SK-N-SH (cell line): ENCODE measurements around the gene MYH10. TPM values are rescaled to one million over a fixed set of nuclear protein-coding genes. Genes with fewer than 3 reads are reported as not detected.
A peak's percentile ranks its signal among the peaks of the same experiment; 100 is the strongest.

ENCODE experiments used
- CTCF ChIA-PET: fragments of 300-600, 350-600 bp; formaldehyde crosslinking; extraction: SDS; loops from one replicate; lab custom pipeline; 2021; lab: Yijun Ruan, JAX
- POLR2A ChIA-PET: fragments of 350-600 bp; sonication (Branson Sonifier 250); formaldehyde crosslinking; extraction: SDS; loops from one replicate; lab custom pipeline; 2020; ENCODE audit warnings: antibody characterized with exemption, inconsistent platforms; lab: Yijun Ruan, JAX
- DNase-seq: peaks from one replicate; pipeline ENCODE4 v3.0.0; 2012
- H2AFZ ChIP-seq: fragments of 200-600 bp; sonication (generic); 2 replicates; pipeline ENCODE4 v1.8.1; 2016; ENCODE audit warnings: antibody characterized with exemption, mild to moderate bottlenecking, low read depth
- H3F3A ChIP-seq: fragments of 200-600 bp; sonication (generic); replicated peaks from 2 replicates; pipeline ENCODE3; 2016; ENCODE audit warnings: antibody characterized with exemption, mild to moderate bottlenecking; ENCODE audit not compliant: insufficient read depth
- H3K27ac ChIP-seq, 2 experiments: fragments of 200-500 bp in 1 of 2; fragments of 200-600 bp in 1 of 2; sonication (Bioruptor generic) in 1 of 2; sonication (generic), shearing (Covaris generic) in 1 of 2; 2 replicates each; pipeline versions ENCODE4 v1.5.1 to v1.6.1; 2014 to 2016; ENCODE audit warnings: low read depth in 2 of 2, inconsistent platforms in 1 of 2, low read length in 1 of 2, mild to moderate bottlenecking in 1 of 2, mixed read lengths in 1 of 2
- H3K27me3 ChIP-seq: fragments of 200-600 bp; sonication (generic), shearing (Covaris generic); 2 replicates; pipeline ENCODE4 v1.6.1; 2016; ENCODE audit warnings: mixed run types; ENCODE audit not compliant: insufficient read depth
- H3K36me3 ChIP-seq, 2 experiments: fragments of 200-500 bp in 1 of 2; fragments of 200-600 bp in 1 of 2; sonication (Bioruptor generic) in 1 of 2; sonication (generic) in 1 of 2; replicated peaks in 1 of 2; 2 replicates each; pipeline versions ENCODE3 to v1.5.1; 2014 to 2016; ENCODE audit warnings: low read length in 1 of 2, mild to moderate bottlenecking in 1 of 2; ENCODE audit not compliant: insufficient read depth in 2 of 2, control insufficient read depth in 1 of 2
- H3K4me1 ChIP-seq, 2 experiments: fragments of 200-500 bp in 1 of 2; fragments of 200-600 bp in 1 of 2; sonication (Bioruptor generic) in 1 of 2; sonication (generic), shearing (Covaris generic) in 1 of 2; 2 replicates each; pipeline versions ENCODE4 v1.5.1 to v1.6.1; 2014 to 2016; ENCODE audit warnings: low read depth in 1 of 2, low read length in 1 of 2, mixed run types in 1 of 2; ENCODE audit not compliant: insufficient read depth in 2 of 2, control insufficient read depth in 1 of 2
- H3K4me2 ChIP-seq: fragments of 200-600 bp; sonication (generic), shearing (Covaris generic); 2 replicates; pipeline ENCODE4 v1.6.1; 2017; ENCODE audit warnings: mixed run types
- H3K4me3 ChIP-seq, 2 experiments: fragments of 200-500 bp in 1 of 2; fragments of 200-600 bp in 1 of 2; sonication (Bioruptor generic) in 1 of 2; sonication (generic), shearing (Covaris generic) in 1 of 2; 2 replicates each; pipeline versions ENCODE4 v1.5.1 to v1.8.1; 2014 to 2016; ENCODE audit warnings: low read depth in 2 of 2, inconsistent platforms in 1 of 2, low read length in 1 of 2, mild to moderate bottlenecking in 1 of 2, mixed read lengths in 1 of 2, moderate library complexity in 1 of 2
- H3K79me2 ChIP-seq: fragments of 200-600 bp; sonication (generic); 2 replicates; pipeline ENCODE4 v1.8.1; 2017; ENCODE audit warnings: mild to moderate bottlenecking; ENCODE audit not compliant: insufficient read depth
- H3K9ac ChIP-seq: fragments of 200-600 bp; sonication (generic); 2 replicates; pipeline ENCODE4 v1.6.1; 2017; ENCODE audit warnings: mixed run types
- H3K9me2 ChIP-seq: fragments of 200-600 bp; sonication (generic); 2 replicates; pipeline ENCODE4 v1.6.1; 2017; ENCODE audit warnings: mixed run types
- H3K9me3 ChIP-seq: fragments of 200-600 bp; sonication (generic); 2 replicates; pipeline ENCODE4 v1.6.1; 2017; ENCODE audit warnings: mixed run types, mild to moderate bottlenecking, moderate library complexity
- H4K20me1 ChIP-seq: fragments of 200-600 bp; sonication (generic); 2 replicates; pipeline ENCODE4 v1.6.1; 2017; ENCODE audit warnings: mild to moderate bottlenecking, mixed run types; ENCODE audit not compliant: insufficient read depth
- CHD2 ChIP-seq: fragments of 150-350 bp; IDR thresholded peaks from 2 replicates; pipeline ENCODE4 v1.6.1; 2018; ENCODE audit warnings: low read length; ENCODE audit not compliant: partially characterized antibody
- EP300 ChIP-seq, 2 experiments: IDR thresholded peaks; 2 replicates each; pipeline versions ENCODE4 v1.4.0 to v1.6.1; 2012; ENCODE audit warnings: borderline replicate concordance in 1 of 2, low read depth in 1 of 2, low read length in 1 of 2
- GATA2 ChIP-seq: sonication (generic); formaldehyde crosslinking; IDR thresholded peaks from 2 replicates; pipeline ENCODE4 v1.5.0; 2020; ENCODE audit warnings: mild to moderate bottlenecking, missing genetic modification reagents
- NFIC ChIP-seq: IDR thresholded peaks from 2 replicates; pipeline ENCODE4 v1.4.0; 2012; ENCODE audit warnings: borderline replicate concordance
- NRF1 ChIP-seq: IDR thresholded peaks from 2 replicates; pipeline ENCODE4 v1.6.1; 2012; ENCODE audit warnings: low read depth, mild to moderate bottlenecking, low read length
- PBX3 ChIP-seq: IDR thresholded peaks from 2 replicates; pipeline ENCODE4; 2012
- POLR2AphosphoS5 ChIP-seq: IDR thresholded peaks from 2 replicates; pipeline ENCODE4 v1.6.1; 2012; ENCODE audit warnings: low read depth, low read length
- RCOR1 ChIP-seq: fragments of 150-350 bp; IDR thresholded peaks from 2 replicates; pipeline ENCODE4 v1.6.1; 2017; ENCODE audit warnings: antibody characterized with exemption, low read length
- RXRA ChIP-seq: IDR thresholded peaks from 2 replicates; pipeline ENCODE4 v1.4.0; 2012; ENCODE audit warnings: low read depth, mild to moderate bottlenecking, borderline replicate concordance
- TAF1 ChIP-seq: IDR thresholded peaks from 2 replicates; pipeline ENCODE4 v1.6.1; 2012; ENCODE audit warnings: low read depth, mild to moderate bottlenecking, low read length, moderate library complexity, borderline replicate concordance
- USF1 ChIP-seq: IDR thresholded peaks from 2 replicates; pipeline ENCODE4 v1.4.0; 2012; ENCODE audit warnings: low read depth, borderline replicate concordance
- WGBS: methylation state at CpG from one replicate; pipeline ENCODE4 v1.1.6; 2017; ENCODE audit warnings: low lambda C conversion rate; 5-methylcytosine and 5-hydroxymethylcytosine counted together
- polyA plus RNA-seq, 3 experiments: library from polyadenylated mRNA; depleted of rRNA; stranded (reverse); fragments of >200 nt; gene quantifications; 2 replicates each; pipeline ENCODE4 v1.2.3, GENCODE V29; 2012
- TF ChIP-seq, protein P1 (sequence below): IDR thresholded peaks from 2 replicates; pipeline ENCODE4 v1.6.1; 2012; ENCODE audit warnings: mild to moderate bottlenecking, low read depth, low read length, moderate library complexity

Gene MYH10
- polyA plus RNA-seq, 1 of the 3 experiments (the other 2 are of a cell fraction), result 64.2 TPM

DNA sequence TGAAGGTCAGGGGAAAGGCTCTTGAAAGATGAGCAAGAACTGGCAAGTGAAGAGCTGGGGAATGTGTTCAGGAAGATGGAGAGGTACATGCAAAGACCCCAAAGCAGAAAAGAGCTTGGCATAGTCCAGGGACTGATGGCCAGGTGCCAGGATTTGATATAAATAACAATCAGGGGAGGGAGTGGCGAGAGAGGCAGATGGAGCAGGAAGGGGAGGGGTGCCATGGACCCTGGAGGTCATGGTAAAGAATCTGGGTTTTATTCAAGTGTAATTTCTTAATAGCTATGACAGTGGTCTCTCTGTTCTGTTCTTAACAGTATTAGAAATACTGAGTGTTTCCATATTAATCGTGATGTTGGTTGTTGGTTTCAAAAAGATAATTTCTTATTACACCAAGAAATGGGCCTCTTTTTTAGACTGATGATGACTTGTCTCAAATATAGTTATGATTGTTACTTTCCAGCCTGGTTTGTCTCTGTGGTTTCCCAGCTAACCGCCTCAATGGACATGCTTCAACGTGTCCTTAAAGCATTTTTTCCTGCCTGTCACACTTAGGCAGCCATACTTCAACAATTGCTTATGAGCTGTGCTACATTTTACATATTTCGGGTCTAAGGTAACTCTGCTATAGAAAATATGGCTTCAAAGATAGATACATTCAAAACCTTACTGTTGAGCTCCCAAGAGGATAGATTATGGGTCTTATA is 49.4 kb downstream of the MYH10 start:
- no peak overlapping the region for H3K4me3 ChIP-seq
- no peak overlapping the region for H3K9ac ChIP-seq
- WGBS, result 82% methylated on average over 5 of the region's 5 CpGs
- no peaks in the 10 kb centered on the region for H3K27me3 ChIP-seq
- ChIA-PET POLR2A (no interaction called here), CTCF (interaction anchor here (0.8 to 1.7 kb wide), 4 partner anchors 39 to 171 kb away, joined by 3 to 5 read pairs (median 3); partner anchors contain the start of gene MYH10)
- 0 out of 2 replicates have a peak, but pooled peaks have one; percentile 8 for TF ChIP-seq NFIC
- TF ChIP-seq GATA2, result no peak
- no peak for TF ChIP-seq USF1
- TF ChIP-seq PBX3, result no peak
- H3K9me2 ChIP-seq, result no peaks in the 10 kb centered on the region
- H3K9me3 ChIP-seq, result no peaks in the 10 kb centered on the region
- peaks cover 15% of the 10 kb centered on the region; the same call in 1 of the 2 replicates for H3K79me2 ChIP-seq
- H3K36me3 ChIP-seq, result peaks cover 15% of the 10 kb centered on the region in 2 experiments
- H3K4me1 ChIP-seq, result peaks cover 5 to 12% of the 10 kb centered on the region in 2 experiments; a peak in 3 of 4 replicates
- H3F3A ChIP-seq, result no peaks in the 10 kb centered on the region
- DNase-seq, result peak; percentile 36
- H2AFZ ChIP-seq, result no peak overlapping the region
- peak overlapping the region in 1 of 2 experiments; percentile 47; a peak in 2 of 4 replicates for H3K27ac ChIP-seq
- H4K20me1 ChIP-seq, result no peaks in the 10 kb centered on the region
- no peak overlapping the region for H3K4me2 ChIP-seq

GRCh38 chr17:8577868-8578267 is 52.7 kb downstream of the MYH10 start:
- WGBS, result 30% methylated on average over 2 of the region's 2 CpGs
- ChIA-PET CTCF (interaction anchor here (0.6 to 2.9 kb wide), 3 partner anchors 42 to 53 kb away, joined by 3 to 11 read pairs (median 3); partner anchors contain the start of gene MYH10), POLR2A (no interaction called here)
- DNase-seq, result peak; percentile 43
- Histone ChIP-seq H3K9ac (no peak overlapping the region), H3K27ac (no peak overlapping the region), H3K9me3 (no peaks in the 10 kb centered on the region), H4K20me1 (no peaks in the 10 kb centered on the region), H3K79me2 (peaks cover 11% of the 10 kb centered on the region; the same call in 1 of the 2 replicates), H3K4me3 (no peak overlapping the region), H3F3A (peaks cover 9% of the 10 kb centered on the region), H2AFZ (no peak overlapping the region), H3K36me3 (peaks cover 26 to 31% of the 10 kb centered on the region in 2 experiments), H3K27me3 (no peaks in the 10 kb centered on the region), H3K4me1 (peaks cover 5 to 12% of the 10 kb centered on the region in 2 experiments; a peak in 3 of 4 replicates), H3K9me2 (no peaks in the 10 kb centered on the region), H3K4me2 (no peak overlapping the region)
- TF ChIP-seq RCOR1 (peak; percentile 63), RXRA (no peak), CHD2 (peak; percentile 27), PBX3 (no peak), TAF1 (no peak), POLR2AphosphoS5 (no peak), EP300 (IDR thresholded peaks at IDR 0.05; ENCODE audit: borderline replicate concordance in 1 of 2, low read depth in 1 of 2, low read length in 1 of 2) (peak in 1 of 2 experiments; percentile 25; a peak in 1 of 4 replicates), NRF1 (no peak)
- TF ChIP-seq, protein P1, sequence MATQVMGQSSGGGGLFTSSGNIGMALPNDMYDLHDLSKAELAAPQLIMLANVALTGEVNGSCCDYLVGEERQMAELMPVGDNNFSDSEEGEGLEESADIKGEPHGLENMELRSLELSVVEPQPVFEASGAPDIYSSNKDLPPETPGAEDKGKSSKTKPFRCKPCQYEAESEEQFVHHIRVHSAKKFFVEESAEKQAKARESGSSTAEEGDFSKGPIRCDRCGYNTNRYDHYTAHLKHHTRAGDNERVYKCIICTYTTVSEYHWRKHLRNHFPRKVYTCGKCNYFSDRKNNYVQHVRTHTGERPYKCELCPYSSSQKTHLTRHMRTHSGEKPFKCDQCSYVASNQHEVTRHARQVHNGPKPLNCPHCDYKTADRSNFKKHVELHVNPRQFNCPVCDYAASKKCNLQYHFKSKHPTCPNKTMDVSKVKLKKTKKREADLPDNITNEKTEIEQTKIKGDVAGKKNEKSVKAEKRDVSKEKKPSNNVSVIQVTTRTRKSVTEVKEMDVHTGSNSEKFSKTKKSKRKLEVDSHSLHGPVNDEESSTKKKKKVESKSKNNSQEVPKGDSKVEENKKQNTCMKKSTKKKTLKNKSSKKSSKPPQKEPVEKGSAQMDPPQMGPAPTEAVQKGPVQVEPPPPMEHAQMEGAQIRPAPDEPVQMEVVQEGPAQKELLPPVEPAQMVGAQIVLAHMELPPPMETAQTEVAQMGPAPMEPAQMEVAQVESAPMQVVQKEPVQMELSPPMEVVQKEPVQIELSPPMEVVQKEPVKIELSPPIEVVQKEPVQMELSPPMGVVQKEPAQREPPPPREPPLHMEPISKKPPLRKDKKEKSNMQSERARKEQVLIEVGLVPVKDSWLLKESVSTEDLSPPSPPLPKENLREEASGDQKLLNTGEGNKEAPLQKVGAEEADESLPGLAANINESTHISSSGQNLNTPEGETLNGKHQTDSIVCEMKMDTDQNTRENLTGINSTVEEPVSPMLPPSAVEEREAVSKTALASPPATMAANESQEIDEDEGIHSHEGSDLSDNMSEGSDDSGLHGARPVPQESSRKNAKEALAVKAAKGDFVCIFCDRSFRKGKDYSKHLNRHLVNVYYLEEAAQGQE, result no peak
